Measurements from ENCODE around the gene LRRC7. TPM values are rescaled to one million over a fixed set of nuclear protein-coding genes. Genes with fewer than 3 reads are reported as not detected.

Gene LRRC7
- total and polyA plus RNA-seq, 11 donors = 0.25 to 4.1 (median 0.49) TPM; not detected in 1

DNA sequence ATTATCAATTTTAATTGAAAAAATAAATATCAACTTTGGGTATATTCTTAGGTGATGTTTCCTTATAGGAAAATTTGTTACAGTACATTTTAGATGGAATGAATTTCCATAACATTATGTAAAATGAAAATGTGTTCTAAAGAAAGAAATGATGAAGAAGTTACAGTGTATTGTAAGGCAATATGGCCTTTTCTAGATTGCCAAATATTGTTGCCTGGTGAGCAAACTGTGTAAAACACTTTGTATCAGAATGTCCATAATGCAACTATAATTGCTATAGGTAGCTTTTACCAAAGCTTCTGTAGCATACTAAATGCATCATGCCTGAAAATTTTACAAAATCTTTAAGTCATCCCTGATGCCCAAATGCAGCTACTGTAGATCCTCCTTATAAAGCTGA, 285.0 kb downstream of the LRRC7 start:
- Histone ChIP-seq H3K36me3 (no peaks in the 10 kb centered on the region), H3K27me3 (no peaks in the 10 kb centered on the region), H3K9me3 (no peaks in the 10 kb centered on the region), H3K4me1 (no peaks in the 10 kb centered on the region), H3K27ac (no peak overlapping the region), H3K4me3 (no peak overlapping the region)
- no peak for ATAC-seq
- intact Hi-C loops (cut with DNase I) = no loop called here
- TF ChIP-seq POLR2A (IDR thresholded peaks at IDR 0.05) (no peak), CTCF (IDR thresholded peaks at IDR 0.05) (no peak)
- no peak for DNase-seq

GRCh38 chr1:69858534-69858933, 290.8 kb downstream of the LRRC7 start:
- no peak for ATAC-seq
- H3K27ac ChIP-seq = no peak overlapping the region
- TF ChIP-seq POLR2A (IDR thresholded peaks at IDR 0.05) (no peak), CTCF (IDR thresholded peaks at IDR 0.05) (no peak)
- H3K4me1 ChIP-seq = no peaks in the 10 kb centered on the region
- H3K27me3 ChIP-seq = no peaks in the 10 kb centered on the region
- no peak overlapping the region for H3K4me3 ChIP-seq
- WGBS, 4 donors = 58 to 80% (median 70%) methylated on average over 1 of the region's 1 CpG
- DNase-seq = no peak
- H3K36me3 ChIP-seq = no peaks in the 10 kb centered on the region
- no peaks in the 10 kb centered on the region for H3K9me3 ChIP-seq
- intact Hi-C loops (cut with DNase I) = no loop called here

DNA sequence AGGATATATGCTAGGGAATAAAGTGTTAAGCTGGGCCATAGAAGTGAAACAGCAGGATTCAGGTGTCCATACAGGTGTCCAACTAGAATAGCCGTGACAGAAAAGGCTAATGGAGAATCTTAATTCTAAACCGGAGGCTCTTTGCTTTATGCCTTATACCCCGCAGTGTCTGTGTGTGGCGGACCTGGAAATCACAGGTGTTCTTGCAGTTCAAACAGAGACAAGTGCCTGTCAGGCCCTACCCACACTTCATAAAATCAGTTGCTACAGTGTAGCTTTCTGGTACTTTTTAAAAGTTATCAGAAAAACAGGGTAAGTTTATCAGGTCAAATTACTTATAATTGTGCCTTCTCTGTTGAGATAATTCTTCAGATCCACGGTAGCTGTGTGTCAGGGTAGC, 293.9 kb downstream of the LRRC7 start:
- no peak overlapping the region for H3K4me3 ChIP-seq
- H3K27me3 ChIP-seq = no peaks in the 10 kb centered on the region
- ATAC-seq (no peak), DNase-seq (no peak)
- TF ChIP-seq POLR2A (IDR thresholded peaks at IDR 0.05) = no peak
- TF ChIP-seq CTCF (IDR thresholded peaks at IDR 0.05) = no peak
- H3K4me1 ChIP-seq = no peaks in the 10 kb centered on the region
- no peaks in the 10 kb centered on the region for H3K9me3 ChIP-seq
- intact Hi-C loops (cut with DNase I) = no loop called here
- WGBS, 4 donors = 87 to 89% (median 88%) methylated on average over 5 of the region's 5 CpGs
- no peaks in the 10 kb centered on the region for H3K36me3 ChIP-seq
- no peak overlapping the region for H3K27ac ChIP-seq

- Histone ChIP-seq H3K27ac (no peak overlapping the region), H3K27me3 (no peaks in the 10 kb centered on the region), H3K9me3 (no peaks in the 10 kb centered on the region), H3K4me1 (no peaks in the 10 kb centered on the region), H3K36me3 (no peaks in the 10 kb centered on the region), H3K4me3 (no peak overlapping the region)
- 85 to 90% (median 90%) methylated on average over 1 of the region's 1 CpG for WGBS, 4 donors
- no peak for TF ChIP-seq POLR2A (IDR thresholded peaks at IDR 0.05)
- no peak for TF ChIP-seq CTCF (IDR thresholded peaks at IDR 0.05)
- DNase-seq (no peak), ATAC-seq (no peak)
- intact Hi-C loops (cut with DNase I) = no loop called here
Measured at GRCh38 chr1:69862906-69863305, 295.2 kb downstream of the LRRC7 start.
